CD4-positive, alpha-beta T cell treated with Interleukin-21 for 1 hour (primary cell): Measurements from ENCODE around the gene VRK2.
"Not testable (repeated sequence)": the region's sequence is repeated elsewhere in the genome, so short reads cannot be mapped to it uniquely, and the experiment has no call there.

Experiments
- DNase-seq: peaks from one replicate; pipeline ENCODE4 v3.0.0-alpha.2; 2020

Gene VRK2

DNA sequence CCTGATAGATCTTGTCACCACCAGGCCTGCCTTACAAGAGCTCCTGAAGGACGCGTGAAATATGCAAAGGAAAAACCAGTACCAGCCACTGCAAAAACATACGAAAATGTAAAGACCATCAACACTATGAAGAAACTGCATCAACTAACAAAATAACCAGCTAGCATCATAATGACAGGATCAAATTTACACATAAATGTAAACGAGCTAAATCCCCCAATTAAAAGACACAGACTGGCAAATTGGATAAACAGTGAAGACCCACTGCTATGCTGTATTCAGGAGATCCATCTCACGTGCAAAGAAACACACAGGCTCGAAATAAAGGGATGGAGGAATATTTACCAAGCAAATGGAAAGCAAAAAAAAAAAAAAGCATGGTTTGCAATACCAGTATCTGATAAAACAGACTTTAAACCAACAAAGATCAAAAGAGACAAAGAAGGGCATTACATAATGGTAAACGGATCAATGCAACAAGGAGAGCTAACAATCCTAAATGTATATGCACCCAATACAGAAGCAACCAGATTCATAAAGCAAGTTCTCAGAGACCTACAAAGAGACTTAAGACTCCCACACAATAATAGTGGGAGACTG, 123.8 kb downstream of the VRK2 start:
- DNase-seq, result not testable (repeated sequence)

DNA sequence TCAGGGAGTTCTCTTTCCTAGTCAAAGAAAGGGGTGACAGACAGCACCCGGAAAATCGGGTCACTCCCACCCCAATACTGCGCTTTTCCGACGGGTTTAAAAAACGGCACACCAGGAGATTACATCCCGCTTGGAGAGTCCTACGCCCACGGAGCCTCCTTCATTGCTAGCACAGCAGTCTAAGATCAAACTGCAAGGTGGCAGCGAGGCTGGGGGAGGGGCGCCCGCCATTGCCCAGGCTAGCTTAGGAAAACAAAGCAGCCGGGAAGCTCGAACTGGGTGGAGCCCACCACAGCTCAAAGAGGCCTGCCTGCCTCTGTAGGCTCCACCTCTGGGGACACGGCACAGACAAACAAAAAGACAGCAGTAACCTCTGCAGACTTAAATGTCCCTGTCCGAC, 125.2 kb downstream of the VRK2 start:
- DNase-seq, result not testable (repeated sequence)

DNA sequence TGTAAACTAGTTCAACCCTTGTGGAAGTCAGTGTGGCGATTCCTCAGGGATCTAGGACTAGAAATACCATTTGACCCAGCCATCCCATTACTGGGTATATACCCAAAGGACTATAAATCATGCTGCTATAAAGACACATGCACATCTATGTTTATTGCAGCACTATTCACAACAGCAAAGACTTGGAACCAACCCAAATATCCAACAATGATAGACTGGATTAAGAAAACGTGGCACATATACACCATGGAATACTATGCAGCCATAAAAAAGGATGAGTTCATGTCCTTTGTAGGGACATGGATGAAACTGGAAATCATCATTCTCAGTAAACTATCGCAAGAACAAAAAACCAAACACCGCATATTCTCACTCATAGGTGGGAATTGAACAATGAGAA, 130.6 kb downstream of the VRK2 start:
- not testable (repeated sequence) for DNase-seq

DNA sequence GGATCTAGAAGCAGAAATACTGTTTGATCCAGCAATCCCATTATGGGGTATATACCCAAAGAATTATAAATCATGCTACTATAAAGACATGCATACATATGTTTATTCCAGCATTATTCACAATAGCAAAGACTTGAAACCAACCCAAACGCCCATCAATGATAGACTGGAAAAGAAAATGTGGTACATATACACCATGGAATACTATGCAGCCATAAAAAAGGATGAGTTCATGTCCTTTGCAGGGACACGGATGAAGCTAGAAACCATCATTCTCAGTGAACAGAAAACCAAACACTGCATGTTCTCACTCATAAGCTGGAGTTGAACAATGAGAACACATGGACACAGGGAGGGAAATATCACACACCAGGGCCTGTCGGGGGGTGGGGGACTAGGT, 133.6 kb downstream of the VRK2 start:
- not testable (repeated sequence) for DNase-seq

DNA sequence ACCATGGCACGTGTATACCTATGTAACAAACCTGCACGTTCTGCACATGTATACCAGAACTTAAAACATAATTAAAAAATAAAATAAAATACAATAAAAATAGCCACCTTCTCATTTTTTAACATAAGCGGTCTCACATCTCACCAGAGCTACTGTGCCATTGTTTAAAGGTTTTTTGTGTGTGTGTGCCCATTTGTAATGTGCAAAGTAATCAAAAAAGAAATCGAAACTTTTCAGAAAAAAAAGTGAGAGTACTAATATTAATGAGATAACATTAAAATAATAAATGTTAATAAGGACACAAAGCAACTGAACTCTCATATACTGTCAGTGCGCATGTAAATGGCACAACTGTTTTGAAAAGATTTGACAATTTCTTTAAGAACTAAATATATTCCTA, 134.0 kb downstream of the VRK2 start:
- no peak for DNase-seq

DNA sequence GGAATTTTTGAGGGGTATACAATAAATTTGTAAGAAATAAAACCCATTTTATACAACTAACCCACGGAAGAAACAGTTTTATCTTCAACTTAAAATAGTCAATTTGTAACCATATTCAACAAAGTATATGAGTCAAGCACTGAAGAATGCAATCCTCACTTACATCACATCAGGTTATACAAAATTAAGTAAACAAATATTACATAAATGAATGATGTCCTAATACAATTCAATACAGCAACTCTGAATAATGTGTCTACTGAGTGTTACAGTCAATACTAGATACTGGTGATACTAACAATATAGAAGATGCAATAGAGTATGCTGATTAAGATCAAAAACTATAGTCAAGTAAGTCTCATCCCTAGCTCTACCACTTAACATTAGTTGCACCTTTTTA, 135.9 kb downstream of the VRK2 start:
- DNase-seq, result no peak

DNA sequence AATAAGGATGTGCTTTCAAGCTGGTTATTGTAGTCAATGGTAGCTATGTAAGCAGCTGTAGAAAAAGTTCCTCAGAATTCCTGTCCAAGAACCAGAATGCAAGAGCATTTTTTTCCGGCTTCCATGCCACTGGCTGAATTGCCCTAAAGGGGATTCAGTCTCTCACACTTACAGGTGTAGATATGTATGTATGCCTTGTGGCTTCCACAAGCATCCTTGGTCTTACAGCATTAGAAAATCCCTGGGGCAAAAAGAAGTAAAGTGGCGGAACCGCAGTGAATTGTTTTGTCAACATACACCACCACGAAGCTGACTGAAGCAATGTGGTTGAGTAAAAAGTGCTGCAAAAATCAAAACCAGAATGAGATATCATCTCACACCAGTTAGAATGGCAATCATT, 139.9 kb downstream of the VRK2 start:
- DNase-seq, result no peak

DNA sequence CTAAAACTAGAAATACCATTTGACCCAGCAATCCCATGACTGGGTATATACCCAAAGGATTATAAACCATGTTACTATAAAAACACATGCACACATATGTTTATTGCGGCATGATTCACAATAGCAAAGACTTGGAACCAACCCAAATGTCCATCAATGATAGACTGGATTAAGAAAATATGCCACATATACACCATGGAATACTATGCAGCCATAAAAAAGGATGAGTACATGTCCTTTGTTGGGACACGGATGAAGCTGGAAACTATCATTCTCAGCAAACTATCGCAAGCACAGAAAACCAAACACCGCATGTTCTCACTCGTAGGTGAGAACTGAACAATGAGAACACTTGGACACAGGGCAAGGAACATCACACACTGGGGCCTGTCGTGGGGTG, 140.4 kb downstream of the VRK2 start:
- DNase-seq, result not testable (repeated sequence)

DNA sequence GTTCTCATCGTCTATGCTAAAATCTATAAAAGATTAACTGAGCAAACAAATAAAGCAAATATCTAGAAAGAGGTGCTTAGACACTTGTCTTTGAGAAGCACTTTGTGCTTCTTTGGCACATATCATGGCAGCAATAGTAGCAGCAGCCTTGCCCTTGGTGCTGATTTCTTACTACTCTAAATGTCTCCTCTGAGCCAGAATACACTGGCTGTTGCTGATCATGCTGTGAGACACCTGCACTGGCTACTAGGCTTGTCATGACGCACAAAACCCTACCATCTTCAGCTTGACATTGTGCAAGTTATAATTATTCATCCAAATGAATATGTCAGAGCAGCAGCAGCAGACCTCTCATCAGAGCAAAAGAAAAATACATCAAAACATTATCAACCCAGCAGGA, 147.9 kb downstream of the VRK2 start:
- no peak for DNase-seq

DNA sequence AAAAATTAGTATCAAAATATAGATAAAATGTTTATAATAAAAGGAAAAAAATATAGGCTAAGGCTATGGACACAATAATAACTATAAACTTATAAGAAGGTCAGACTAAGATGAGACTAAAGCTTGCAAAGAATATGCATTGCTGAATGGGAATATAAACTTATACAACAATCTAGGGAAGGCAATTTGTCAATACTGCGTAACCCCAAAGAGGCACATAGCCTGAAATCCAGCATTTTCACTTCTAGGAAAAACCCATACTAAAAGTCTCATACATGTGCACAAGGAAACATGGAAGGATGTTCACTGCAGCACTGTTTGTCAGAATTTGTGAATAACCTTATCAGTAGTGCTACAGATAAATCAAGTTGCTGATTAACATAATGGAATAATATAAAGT, 149.1 kb downstream of the VRK2 start:
- DNase-seq, result no peak

DNA sequence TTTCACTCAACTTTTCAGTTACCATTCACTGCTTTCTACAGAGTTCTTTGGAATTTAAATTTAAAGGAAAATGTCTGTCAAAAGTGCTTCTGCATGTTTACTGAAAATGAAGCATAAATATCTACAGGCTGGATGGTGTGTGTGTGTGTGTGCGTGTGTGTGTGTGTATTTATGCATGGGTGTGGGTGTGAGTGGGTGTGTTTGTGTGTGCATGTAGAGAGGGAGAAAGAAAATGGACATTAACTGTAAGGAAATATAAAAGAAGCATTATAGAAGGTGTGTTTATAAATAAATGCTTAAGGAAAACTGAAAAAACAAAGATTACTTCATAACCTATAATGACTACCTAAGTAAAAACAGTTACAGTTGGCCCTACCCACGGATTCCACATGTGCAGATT, 151.3 kb downstream of the VRK2 start:
- no peak for DNase-seq

DNA sequence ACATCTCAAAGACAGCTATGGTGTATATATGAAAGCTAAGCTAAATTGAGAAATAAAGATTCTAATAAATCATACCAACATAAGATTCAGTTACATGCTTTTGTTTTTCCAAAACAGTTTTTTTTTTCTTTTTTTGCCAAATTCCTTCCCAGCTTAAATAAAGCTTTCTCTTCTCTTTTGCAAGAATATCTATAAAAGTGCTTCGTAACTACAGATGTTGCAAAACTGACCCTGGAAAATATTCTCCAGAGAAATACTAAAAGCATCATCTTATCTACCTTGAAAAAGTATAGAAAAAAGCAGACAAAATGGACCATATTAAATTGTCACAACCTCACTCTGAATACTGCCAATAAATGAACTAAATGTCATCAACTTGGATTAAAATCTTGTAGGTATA, 155.8 kb downstream of the VRK2 start:
- no peak for DNase-seq

DNA sequence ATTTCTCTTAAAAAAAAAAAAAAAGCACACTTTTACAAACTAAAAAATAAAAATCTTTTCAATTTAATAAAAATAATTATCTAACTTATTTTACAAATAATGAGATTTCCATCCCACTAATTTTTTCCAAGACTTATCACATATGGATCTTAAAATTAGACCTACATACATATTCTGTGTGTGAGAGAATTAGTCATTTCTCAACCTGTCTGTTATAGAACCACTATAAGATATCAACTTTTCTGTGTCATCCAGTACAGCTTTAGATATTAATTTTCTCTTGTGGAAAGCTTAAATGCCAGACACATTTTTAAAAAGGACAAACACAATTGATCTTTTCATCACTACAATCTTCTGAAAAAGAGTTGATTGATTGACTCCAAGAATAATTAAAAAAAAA, 156.4 kb downstream of the VRK2 start:
- DNase-seq, result no peak

DNA sequence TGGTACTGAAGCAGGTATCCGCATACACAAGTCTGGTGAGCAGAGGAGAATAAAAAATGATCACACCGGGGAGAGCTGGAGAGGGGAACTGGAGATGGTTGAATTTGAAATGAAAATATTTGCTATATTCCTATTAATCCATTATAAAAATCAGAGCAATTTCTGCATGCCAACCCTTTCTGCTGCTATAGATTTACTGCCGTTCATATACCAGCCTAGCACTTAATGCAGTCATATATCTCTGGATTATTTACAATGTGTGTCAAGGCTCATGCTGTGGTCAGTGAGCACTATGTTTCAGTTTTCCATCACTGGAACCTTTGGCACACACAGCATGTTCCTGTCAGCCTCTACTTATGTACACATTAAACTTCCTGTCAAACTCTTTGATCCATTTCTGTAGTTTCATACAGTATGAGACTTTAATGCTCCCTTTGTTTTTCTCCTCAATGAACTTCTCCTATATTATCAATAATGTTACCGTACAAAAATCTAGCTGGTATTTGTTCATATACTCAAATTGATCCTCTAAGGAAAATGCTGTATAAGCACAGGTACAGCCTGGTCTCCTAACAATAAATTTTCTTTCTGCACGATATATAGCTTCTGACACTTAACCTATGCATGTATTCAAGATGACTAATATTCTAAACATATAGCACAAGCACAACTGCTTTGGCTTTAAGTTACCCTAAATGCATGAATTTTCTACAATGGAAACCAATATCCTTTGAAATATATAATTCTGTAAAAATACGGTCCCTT, 157.8 kb downstream of the VRK2 start:
- no peak for DNase-seq

DNA sequence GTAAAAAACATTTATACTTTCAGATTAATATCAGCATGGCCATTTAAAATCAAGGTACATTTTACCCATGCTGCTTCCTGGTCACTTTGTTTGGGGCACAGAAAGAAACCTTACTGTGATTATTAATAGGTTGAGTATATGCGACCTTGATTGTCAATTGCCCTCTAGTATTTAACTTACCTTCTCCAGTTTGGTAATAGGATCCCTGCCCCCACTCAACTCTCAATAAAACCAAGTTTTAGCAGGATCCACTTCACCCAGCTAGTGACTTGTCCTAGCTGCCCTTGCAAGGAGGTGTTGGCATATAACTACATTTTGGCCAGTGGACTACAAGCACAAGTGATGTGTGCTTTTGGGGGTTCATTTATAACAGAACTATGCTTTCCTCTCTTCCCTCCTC, 160.2 kb downstream of the VRK2 start:
- no peak for DNase-seq

DNA sequence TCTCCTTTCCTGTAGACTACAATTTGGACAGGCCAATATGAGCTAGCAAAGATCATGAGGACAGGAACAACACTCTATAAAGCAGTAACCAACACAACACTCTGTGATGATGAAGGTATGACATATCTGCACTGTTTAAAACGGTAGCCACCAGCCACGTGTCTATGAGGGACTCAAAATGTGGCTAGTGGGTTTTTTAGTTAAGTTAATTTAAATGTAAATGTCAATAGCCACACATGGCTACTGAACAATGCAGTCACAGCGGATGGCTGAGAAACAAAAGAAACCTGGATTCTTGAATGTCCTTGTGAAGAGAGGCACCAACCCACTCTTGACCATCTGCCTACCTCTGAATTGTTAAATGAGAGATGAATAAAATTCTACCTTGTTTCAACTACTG, 160.6 kb downstream of the VRK2 start:
- no peak for DNase-seq
